Urothelium cell line (cell line): ENCODE measurements around the gene NRP1.
"Not testable (repeated sequence)": the region's sequence is repeated elsewhere in the genome, so short reads cannot be mapped to it uniquely, and the experiment has no call there.

Experiments used
- DNase-seq: peaks from one replicate; pipeline ENCODE4 v3.0.0; 2011; ENCODE audit warnings: low spot score, mixed read lengths
- FAIRE-seq: peaks from 2 replicates; lab custom pipeline; 2011; peaks lifted over from hg19 to GRCh38; lab: Jason Lieb, UNC

NRP1 gene

DNA sequence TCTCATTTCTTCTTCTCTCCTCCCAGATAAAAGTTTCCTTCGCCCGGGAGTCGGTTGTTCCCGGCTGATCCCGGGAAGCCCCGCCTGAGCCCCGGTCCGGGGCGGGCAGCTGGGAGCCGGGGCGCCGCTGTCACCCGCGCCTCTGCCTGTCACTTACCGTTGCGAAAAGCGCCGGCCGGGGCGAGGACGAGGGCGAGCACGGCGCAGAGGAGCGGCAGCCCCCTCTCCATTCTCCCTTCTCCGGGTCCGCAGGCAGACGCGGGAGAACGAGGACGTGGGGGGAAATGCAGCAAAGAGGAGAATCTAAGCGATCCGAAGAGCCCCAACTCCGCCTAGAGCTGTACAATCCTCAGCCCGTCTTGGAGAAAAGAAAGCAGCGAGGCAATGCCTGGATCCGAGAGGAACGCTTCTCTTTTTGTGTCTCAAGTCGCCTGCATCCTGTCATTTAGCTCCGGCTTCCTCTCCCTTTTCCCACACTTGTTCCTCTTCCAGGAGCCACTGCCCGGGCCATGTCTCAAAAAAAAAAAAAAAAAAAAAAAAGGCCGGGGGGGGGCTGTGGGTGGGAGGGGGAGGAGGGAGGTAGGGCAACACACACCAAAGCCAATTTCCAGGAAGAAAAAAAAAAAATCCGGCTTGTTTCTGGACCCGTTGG lies at the start of gene NRP1:
Gene NRP1, minus strand, starts transcription at position 515 of the 652 bp plus-strand sequence. Its CDS starts 285 bp downstream, at position 230.
- DNase-seq (peak; percentile 38), FAIRE-seq (no peak)

DNA sequence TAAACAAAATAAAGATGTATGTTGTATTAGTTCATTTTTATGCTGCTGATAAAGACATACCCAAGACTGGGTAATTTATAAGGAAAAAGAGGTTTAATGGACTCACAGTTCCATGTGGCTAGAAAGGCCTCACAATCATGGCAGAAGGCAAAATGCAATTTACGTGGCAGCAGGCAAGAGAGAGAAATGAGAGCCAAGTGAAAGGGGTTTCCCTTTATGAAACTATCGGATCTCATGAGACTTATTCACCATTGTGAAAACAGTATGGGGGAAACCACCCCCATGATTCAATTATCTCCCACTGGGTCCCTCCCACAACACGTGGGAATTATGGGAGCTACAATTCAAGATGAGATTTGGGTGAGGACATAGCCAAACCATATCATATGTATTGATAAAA lies 49.7 kb upstream of the NRP1 start:
- DNase-seq, FAIRE-seq: not testable (repeated sequence)

DNA sequence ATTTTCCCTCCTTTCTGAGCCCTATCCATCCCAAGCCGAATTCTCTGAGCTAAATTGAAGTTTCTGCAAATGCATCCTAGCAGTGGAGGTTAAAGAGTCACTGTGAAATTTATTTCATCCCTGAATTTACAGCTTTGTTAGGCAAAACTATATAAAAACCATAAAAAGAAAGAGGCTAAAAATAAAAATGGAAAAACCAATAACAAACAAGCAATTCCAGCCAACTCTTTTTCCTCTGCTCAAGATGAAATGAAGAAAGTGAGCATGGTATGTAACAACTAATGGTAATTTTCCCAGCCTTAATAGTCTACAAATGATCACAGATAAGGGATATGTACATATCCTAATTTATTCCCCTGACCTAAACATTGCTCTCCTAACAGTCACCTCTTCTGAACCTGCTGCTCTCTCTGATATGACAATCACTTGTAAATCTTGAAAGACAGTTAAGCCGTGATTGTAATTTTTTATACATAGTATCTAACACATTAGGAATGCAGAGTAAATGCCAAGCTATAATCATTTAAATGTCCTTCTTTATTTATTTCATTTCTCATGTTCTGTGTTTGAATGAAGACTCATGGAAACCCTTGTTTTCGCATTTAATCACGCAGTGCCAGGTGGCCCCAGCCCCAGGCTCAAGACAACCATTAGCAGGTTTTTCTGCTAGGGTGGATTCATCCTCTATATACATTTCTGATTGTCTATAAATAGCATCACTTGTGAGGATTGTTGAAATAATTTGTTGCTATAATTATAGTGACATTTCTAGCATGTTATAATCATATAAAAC lies 48.6 kb upstream of the NRP1 start:
- no peak for DNase-seq
- no peak for FAIRE-seq

DNA sequence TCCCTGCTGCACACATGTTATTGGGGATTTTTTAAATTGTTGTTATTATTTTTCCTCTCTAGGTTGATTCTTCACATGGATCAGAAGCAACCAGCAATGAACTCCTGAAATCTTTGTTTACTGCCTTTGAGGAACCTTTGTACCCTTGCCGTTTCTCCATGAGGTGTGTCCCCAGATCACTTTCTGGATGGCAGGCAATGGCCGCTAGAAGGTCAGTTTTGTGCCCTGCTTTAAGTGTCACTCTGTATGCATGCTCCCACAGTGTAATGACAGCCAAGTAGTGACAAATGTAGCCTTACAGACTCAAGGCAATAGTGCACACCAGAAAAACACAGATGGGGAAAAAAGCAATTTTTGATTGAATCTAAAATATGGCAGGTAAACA lies 47.7 kb upstream of the NRP1 start:
- DNase-seq = no peak
- no peak for FAIRE-seq

DNA sequence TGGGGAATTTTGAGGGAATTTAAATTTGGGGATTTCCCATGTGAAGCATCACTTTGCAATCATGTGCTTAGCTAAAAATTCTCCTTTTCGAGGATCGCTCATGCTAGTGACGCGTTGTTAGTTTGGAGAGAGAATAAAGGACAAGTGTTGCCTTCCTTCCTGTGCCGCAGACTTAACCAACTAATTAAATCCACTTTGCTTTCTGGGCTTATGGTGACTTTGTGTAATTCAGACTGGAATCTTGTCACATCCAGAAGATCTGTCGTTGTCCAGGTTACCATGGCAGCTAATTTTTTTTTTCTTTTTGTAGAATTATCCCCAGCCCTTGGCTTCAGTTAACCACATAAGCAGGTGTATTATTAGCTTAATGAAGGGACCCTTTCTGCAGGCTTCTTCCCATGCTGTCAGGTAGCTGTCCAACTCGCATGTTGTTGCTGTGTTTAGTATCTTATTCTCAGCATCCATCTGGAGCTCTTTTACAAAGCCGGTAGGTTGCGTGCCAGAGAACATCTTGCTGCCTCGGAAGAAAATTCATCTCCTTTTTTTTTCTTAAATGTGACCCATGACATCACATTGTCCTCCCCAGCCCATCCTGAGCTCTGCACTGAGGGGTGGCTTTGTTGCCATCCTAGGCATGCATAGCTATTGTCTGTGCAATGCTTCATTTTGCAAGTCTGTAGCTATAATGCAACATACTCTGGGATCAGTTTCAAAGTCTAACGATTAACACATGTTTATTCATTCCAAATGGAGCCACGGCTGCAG lies 47.2 kb upstream of the NRP1 start:
- DNase-seq = no peak
- FAIRE-seq = no peak

DNA sequence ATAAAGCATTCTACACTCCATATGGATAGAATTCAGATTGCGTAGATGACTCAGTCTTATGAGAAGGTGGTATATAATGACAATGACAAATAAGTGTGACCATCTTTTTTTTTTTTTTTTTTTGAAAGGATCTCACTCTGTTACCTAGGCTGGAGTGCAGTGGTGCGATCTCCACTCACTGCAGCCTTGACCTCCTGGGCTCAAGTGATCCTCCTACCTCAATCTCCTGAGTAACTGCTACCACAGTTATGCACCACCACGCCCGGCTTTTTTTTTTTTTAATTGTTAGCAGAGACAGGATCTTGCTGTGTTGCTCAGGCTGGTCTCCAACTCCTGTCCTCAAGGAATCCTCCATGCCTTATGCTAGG lies 43.2 kb upstream of the NRP1 start:
- FAIRE-seq (peak; percentile 27), DNase-seq (no peak)

DNA sequence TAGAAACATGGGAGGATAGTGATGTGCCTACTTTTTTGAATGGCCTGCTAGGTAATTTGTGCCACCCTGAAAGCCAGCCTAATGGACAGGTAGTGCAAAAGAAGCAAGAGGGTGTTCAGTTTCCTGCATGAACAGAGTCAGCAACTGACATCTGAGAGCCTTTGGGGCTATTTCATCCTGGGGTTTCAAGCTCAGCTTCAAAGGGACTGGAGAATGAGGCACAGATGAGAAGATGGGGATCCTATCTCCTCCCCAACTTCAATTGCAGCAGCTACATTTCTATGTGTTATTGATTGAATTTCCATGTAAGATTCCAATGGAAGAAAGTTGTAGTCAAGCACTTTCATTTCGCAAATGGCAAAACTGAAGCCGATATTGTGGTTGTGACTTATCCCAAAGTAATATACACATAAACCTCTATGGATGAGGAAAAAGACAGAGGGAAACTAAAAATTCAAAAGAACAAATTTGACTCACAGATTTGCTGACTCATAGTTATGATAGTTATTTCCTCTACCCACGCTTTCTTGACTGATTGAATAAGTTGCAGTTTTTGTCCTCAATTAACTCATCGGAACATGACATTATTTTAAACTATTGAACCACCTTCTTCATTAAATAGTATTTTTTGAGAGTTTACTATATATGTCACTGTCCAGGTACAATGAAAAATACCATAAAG lies 42.6 kb upstream of the NRP1 start:
- DNase-seq = no peak
- FAIRE-seq = no peak

DNA sequence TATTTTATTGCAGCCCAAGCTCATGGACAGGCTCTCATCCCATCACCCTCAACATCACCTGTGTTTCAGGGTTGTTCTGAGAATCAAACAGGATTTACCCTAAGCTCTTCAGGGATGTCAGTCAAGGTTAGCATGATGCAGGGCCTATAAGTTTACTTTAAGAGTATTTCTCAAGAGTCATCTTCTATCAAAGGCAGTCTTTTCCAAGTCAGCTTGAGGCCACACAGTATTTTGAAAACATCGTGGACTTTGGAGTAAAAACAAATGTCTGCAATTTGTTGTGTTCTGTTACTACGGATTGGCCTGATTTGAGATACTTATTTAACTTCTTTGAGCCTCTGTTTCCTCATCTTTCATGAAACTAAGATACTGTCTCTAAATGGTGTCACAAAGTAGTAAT lies 42.0 kb upstream of the NRP1 start:
- no peak for DNase-seq
- FAIRE-seq = no peak

DNA sequence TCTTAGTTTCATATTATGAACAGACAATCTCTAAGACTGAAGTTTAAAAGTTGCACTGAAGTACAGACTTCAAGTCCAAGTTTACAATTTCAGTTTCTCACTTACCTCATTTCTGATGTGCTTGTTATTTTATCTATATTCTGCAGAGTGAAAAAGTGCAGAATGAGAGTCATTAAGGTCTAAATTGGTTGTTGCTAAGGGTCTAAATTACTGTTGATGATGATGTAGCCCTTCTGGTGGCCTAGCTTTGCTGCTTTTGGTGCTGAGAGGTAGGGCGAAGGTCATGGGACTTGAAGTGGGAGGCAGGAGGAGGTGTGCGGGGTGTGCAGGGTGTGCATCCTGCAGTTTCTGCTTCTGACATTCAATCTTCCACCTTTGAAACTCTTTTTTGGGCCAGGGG lies 38.8 kb upstream of the NRP1 start:
- DNase-seq (no peak), FAIRE-seq (no peak)

DNA sequence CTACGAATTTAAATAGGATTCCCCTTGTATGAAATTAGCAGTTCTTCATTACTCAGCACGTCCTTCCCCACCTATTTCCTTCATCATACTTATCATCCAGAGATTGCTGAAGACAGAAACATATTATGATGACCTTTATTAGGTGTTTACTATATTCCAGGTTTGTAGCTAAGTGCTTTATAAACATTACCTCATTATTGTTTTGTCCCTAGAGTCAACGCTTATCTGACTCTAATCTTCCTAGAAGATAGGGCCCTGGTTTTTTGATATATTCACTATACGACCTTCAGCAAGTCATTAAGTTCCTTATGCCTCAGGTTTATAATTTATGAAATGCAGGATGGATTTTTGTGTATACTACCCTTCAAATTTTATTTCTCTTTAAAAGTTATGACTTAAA lies 36.8 kb upstream of the NRP1 start:
- no peak for DNase-seq
- FAIRE-seq = no peak

DNA sequence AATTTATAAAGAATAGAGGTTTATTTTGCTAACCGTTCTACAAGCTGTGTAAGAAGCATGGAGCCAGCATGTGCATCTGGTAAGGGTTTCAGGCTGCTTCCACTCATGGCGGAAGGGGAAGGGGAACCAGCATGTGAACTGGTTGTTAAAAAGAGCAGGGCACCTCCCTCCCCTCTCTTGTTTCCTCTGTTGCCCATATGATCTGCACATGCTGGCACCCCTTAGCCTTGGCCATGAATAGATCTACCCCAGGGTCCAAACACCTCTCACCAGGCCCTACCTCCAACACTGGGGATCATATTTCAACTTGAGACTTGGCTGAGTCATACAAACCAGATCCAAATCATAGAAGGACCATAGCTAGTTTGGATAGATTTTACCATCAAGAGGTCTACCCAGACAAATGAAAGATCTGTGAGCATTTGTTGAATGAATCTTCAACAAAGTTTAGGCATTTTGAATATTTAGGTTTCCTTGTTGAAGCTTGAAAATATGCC lies 36.0 kb upstream of the NRP1 start:
- FAIRE-seq = peak; percentile 44
- DNase-seq = no peak

DNA sequence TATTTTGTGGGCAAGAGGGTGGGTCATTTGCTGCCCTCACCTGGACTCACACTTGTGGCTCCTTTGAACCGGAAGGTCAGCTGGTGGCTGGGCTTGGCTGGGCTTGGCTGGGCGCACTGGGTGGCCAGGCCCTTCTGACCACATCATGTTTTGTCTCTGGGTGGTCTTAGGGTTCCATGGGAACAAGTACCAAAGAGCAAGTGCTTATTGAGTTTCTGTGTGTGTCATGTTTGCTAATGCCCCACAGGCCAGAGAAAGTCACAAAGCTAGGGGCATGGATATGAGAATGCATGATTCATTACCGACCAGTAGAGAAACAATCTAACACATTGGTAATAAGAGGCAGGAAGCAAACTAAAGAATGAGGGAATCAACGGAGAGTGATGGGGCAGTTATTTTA lies 33.6 kb upstream of the NRP1 start:
- FAIRE-seq (peak; percentile 52), DNase-seq (no peak)

DNA sequence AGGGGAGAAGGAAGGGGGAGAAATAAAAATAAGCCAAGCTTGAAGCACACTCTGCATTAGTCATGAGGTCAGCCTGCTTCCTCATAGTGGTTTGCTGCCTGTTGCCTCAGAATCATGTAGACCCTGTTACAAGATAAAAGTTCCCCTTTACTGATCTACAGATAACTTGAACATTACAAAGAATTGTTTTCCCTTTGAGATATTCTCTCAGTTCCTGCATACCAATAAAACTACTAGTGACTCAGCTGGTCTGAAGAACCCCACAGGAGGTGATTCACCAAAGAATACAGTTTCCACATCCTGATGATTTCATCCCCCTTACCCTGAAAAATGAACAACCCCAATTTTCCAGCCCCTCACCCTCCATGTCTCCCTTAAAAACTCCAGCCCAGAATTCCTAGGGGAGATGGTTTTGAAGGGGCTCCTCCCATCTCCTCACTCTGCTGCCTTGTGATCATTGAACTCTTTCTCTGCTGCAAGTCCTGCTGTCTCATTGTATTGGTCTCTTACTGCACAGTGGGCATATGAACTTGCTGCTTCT lies 31.5 kb upstream of the NRP1 start:
- FAIRE-seq (peak; percentile 56), DNase-seq (peak; percentile 67)

DNA sequence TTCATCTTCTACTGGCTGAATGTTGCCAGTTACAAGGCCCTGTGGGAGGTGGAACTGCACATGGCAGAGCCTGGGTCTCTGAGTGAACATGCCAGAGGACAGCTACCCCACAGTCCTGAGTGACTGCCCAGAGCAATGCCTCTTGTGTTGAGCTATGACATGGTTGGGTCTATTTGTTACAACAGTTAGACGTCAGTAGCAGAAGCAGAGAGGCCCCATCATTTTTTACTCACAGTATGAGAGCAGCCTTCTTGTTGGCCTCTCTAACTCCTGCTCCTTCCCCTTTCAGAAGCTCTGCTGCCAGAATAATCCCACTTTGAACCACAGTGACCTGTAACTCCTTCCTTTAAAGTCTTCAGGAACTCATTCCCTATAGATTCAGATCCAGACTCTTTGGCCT lies 30.8 kb upstream of the NRP1 start:
- DNase-seq (no peak), FAIRE-seq (peak; percentile 32)

DNA sequence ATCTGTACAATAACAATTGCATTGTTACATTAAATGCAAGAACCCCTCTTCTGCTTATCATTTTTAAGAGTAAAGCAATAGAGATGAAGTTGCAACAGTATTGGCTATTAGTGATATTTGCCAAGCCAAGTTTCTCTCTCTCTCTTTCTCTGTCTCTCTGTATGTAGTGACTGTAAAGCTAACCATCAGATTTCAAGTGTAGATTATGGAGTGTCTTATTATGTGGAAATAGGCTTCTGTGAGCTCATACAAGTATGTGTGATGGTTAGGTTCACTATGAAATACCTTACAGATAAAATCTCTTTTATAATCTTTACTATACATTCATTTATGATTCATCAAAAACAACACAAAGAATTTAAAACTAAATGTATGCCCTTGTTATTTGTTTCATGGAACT lies 28.6 kb upstream of the NRP1 start:
- FAIRE-seq = no peak

DNA sequence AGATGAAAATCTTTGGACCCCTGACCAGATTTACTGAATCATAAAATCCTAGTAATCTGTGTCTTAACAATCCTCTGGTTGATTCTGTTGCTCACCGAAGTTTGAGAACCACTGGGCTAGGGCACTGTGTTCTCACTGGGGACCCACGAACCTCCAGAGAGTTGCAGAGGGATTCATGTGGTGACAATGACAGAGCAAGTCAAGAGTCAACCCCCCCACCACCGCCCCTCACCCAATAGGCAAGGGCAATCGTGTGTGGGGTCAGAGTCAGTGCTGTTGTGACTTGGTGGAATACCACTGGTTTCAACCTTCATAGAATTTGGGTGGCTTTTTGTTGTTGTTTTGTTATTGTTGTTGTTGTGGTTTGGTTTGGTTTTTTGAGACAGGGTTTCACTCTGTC lies 23.5 kb upstream of the NRP1 start:
- FAIRE-seq (no peak), DNase-seq (no peak)

More for the DNA sequence above, 28.6 kb upstream of the NRP1 start:
- no peak for DNase-seq

DNA sequence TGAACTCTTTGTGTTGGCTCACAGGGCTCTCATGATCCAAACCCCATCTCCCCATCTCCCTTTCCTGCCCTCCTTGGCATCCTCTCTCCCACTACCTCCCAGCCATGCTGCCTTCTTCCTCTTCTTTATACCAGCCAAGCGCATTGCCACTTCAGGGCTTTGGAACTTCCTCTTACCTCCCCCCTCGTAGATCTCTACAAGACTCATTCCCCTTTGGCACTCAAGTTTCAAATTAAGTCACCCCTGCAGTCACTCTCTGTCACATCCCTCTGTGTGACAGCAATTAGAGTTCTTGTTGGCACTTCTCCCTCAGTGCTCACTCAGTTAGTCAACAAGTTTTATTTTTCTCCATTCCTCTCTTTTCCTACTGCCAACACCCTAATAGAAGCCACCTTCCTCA lies 20.8 kb upstream of the NRP1 start:
- FAIRE-seq = no peak
- DNase-seq = no peak

DNA sequence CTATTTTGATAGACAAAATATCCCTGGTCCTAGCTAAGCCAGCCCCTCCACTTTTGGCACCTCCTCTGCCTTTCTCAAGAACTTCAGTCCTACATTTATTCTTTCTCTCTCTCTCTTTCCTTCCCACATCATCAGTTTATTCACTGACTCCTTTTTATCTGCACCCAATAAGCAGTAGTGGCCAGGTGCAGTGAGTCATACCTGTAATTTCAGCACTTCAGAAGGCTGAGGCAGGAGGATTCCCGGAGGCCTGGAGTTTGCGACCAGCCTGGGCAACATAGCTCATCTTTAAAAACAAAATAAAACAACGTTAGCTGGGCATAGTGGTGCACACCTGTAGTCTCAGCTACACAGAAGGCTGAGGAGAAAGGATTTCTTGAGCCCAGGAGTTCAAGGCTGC lies 19.4 kb upstream of the NRP1 start:
- DNase-seq (no peak), FAIRE-seq (no peak)

DNA sequence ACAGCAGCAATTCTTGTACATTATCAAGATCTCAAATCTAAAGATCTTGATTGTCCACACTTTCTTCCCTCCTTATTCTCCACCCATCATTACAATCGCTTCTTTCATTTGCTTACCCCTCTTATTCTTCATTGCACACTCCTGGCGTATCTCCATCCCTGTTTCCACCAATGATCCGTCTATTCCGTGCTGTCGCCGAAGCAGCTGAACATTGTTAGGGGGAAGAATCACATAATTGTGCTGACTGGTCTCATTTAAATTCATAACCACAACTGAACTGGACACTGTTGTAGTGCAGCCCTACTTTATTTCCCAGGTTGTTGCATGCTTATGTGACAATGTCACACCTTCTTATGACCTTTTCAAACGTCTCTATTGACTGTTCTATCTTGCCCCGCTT lies 18.9 kb upstream of the NRP1 start:
- FAIRE-seq (no peak), DNase-seq (no peak)

DNA sequence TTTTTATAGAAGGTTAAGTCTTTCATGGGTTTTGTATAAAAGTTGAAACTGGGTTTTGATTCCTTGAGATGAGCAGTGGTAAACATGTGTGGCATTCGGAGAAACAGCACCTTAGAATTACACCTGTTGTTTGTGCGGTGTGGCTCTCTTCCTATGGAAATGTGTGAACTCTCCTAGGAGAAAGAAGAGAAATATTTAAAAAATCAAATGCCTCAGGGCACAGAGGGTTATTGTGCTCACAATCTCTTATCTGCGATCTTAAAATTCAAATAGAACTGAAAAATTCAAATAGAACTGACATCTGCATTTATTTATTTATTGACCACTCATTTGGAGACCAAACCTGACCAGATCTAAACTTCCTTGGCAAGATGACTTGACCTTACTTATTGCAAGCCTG lies 18.1 kb upstream of the NRP1 start:
- no peak for DNase-seq
- FAIRE-seq = no peak

DNA sequence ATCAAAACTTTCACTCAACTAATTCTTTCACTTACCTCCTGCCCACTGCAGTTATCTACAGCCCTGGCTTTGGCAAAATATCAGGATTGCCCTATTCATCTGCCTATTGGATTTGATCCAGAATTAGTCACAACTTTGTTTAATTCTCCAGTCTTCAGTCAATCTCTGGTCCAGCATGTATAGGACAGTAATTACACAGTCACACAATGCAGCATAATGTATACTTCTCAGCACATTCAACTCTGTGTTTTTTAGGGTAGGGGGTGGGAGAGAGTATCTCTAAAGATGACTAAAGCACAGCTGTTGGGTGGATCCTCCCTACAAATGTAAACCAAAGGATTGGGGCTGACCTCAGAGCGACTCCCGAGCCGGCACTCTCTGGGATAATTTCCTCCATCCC lies 17.7 kb upstream of the NRP1 start:
- FAIRE-seq (peak; percentile 74), DNase-seq (peak; percentile 52)
